Measurements from ENCODE around the gene NEMP2.

The NEMP2 gene

DNA sequence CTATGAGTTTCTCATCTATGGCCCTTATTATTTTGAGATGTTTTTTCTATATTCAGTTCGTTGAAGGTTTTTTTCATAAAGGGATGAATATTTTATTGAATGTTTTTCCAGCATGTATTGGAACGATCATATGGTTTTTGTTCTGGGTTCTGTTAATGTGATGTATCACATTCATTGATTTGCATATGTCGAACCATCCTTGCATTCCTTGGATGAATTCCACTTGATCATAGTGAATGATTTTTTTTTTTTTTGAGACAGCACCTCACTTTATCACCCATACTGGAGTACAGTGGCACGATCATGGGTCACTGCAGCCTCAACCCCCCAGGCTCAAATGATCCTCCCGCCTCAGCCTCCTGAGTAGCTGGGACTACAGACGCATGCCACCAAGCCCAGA lies 5.5 kb upstream of the NEMP2 start:
- H3K27ac ChIP-seq: no peak overlapping the region
- no peak for TF ChIP-seq ZFX (IDR thresholded peaks at IDR 0.05; ENCODE audit: borderline replicate concordance)
- TF ChIP-seq, protein P1, sequence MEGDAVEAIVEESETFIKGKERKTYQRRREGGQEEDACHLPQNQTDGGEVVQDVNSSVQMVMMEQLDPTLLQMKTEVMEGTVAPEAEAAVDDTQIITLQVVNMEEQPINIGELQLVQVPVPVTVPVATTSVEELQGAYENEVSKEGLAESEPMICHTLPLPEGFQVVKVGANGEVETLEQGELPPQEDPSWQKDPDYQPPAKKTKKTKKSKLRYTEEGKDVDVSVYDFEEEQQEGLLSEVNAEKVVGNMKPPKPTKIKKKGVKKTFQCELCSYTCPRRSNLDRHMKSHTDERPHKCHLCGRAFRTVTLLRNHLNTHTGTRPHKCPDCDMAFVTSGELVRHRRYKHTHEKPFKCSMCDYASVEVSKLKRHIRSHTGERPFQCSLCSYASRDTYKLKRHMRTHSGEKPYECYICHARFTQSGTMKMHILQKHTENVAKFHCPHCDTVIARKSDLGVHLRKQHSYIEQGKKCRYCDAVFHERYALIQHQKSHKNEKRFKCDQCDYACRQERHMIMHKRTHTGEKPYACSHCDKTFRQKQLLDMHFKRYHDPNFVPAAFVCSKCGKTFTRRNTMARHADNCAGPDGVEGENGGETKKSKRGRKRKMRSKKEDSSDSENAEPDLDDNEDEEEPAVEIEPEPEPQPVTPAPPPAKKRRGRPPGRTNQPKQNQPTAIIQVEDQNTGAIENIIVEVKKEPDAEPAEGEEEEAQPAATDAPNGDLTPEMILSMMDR (IDR thresholded peaks at IDR 0.05): no peak

DNA sequence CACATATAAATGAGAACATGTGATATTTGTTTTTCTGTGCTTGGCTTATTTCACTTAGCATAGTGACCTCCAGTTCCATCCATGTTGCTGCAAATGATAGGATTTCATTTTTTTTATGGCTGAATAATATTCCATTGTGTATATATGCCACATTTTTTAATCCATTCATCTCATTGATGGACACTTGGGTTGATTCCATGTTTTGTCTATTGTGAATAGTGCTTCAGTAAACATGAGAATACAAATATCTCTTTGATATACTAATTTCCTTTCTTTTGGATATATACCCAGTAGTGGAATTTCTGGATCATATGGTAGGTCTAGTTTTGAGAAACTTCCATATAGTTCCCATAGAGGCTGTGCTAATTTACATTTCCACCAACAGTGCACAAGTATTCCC lies 3.7 kb upstream of the NEMP2 start:
- no peak overlapping the region for H3K27ac ChIP-seq
- TF ChIP-seq, protein P1 (IDR thresholded peaks at IDR 0.05): no peak
- TF ChIP-seq ZFX (IDR thresholded peaks at IDR 0.05; ENCODE audit: borderline replicate concordance): no peak

DNA sequence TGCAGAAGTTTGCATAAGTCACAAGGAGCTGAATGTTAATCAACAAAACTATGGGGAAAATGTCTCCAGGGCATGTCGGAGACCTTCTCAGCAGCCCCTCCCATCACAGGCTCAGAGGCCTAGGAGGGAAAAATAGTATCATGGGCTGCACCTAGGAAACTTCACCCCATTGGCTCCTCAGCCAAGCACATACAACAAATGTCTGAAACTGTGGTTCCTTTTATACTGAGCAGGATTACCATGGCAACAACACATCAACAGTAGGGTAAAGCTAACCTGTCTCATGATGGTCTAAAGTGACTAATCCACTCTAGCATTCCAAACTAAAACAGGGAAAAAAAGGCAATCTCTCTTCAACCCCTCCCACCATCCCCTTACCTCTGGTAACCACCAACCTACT lies 3.2 kb upstream of the NEMP2 start:
- TF ChIP-seq, protein P1 (IDR thresholded peaks at IDR 0.05): no peak
- no peak for TF ChIP-seq ZFX (IDR thresholded peaks at IDR 0.05; ENCODE audit: borderline replicate concordance)
- no peak overlapping the region for H3K27ac ChIP-seq

DNA sequence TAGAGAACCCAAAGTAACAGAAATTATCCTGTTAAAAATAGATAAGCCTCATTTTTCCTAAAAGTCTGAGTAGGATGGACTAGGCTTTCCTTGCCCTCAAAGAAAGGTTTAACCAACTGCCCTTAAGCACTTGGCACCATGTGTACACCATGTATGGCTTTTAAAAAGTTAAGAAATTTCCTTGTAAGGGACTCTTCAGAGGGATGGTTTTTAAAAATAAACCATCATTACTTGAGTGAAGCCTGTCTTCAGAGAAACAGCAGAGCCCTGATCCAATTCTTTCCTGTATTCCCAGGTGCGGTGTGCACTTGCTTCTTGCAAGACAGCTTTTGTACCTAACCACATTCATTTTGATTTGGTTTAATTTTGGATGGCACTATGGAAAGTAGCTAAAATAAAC lies 1.1 kb upstream of the NEMP2 start:
- H3K27ac ChIP-seq: peak overlapping the region; percentile 85
- TF ChIP-seq, protein P1 (IDR thresholded peaks at IDR 0.05): no peak
- TF ChIP-seq ZFX (IDR thresholded peaks at IDR 0.05; ENCODE audit: borderline replicate concordance): no peak

DNA sequence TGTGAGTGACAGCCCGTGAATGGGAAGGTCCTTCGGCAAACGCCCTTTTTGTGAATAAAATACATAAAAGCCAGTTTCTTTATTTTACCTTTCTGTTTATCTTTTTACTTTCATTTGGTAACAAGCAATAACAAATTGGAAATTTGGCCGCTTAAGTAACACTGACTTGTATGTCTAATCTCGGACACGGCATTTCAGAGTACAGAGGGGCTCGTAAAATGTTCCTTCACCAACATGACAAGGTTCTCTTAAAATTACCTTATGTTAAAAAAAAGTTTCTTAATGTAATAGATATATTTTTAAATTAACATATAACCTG lies 558 bp upstream of the NEMP2 start:
- H3K27ac ChIP-seq: peak overlapping the region; percentile 85
- TF ChIP-seq, protein P1 (IDR thresholded peaks at IDR 0.05): no peak
- no peak for TF ChIP-seq ZFX (IDR thresholded peaks at IDR 0.05; ENCODE audit: borderline replicate concordance)

DNA sequence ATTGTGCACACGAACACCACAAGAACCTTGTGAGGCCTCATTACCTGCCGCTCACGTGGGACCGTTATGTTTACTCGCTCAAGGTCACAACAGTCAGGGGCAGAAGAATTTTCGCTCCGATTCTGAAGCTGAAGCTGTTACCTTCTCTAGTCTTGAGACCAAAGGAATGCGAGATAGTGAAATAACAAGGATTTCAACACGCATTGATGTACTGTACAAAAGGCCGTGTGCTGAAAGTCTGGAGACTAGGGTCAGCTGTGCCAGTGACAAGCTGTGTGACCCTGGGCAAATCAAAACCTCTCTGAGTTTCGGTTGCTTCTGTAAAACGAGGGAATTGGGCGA lies 583 bp downstream of the NEMP2 start:
- TF ChIP-seq ZFX (IDR thresholded peaks at IDR 0.05; ENCODE audit: borderline replicate concordance): no peak
- TF ChIP-seq, protein P1 (IDR thresholded peaks at IDR 0.05): no peak
- H3K27ac ChIP-seq: peak overlapping the region; percentile 85

DNA sequence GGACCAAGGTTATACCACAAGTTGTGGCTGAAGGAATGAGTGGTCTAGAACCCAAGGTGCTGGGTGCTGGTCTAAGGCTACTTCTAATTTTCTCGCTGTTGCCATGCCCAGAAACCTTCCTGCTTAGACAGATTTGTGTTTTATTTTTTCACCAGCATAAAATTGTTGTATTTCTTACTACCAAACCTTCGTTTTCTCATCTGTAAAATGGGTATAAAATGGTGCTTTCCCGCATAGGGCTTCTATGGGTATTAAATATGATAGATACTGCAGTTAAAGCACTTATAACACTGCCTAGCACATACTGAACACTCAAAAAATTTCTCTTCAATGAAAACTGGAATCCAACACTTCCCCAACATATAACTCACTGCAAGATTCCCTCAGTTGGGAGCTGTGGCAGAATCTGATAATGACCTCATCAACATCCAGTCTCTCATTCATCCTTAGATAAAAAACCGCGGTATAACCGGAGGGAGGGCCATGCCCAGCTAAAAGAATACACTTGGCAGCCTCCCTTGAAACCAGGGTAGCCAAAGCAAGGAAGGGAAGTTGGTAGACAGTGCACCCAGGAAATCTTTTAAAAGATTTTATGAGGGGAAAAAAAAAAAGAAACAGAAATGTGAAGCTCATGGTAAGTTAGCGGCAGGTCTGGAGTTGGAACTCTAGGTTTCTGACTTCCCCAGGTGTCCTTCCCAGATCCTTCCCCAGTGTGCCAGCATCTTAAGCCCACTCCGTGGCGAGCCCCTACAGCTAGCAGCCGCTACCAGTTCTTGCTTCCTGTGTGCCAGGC lies 1.2 kb downstream of the NEMP2 start:
- TF ChIP-seq, protein P1 (IDR thresholded peaks at IDR 0.05): no peak
- no peak for TF ChIP-seq ZFX (IDR thresholded peaks at IDR 0.05; ENCODE audit: borderline replicate concordance)
- peak overlapping the region; percentile 85 for H3K27ac ChIP-seq
